Neural progenitor cell (in vitro differentiated cells): ENCODE measurements around the gene KRTAP21-3. TPM values are rescaled to one million over a fixed set of nuclear protein-coding genes. Genes with fewer than 3 reads are reported as not detected.
"Not testable (repeated sequence)": the region's sequence is repeated elsewhere in the genome, so short reads cannot be mapped to it uniquely, and the experiment has no call there.

Experiments
- DNase-seq: peaks from one replicate; pipeline ENCODE4 v3.0.0-alpha.2; 2016; ENCODE audit warnings: low spot score
- H2AFZ ChIP-seq: fragments of 200-600 bp; sonication (generic); replicated peaks from 2 replicates; pipeline ENCODE4 v1.6.1; 2016; ENCODE audit warnings: antibody characterized with exemption
- H3F3A ChIP-seq: fragments of 200-600 bp; sonication (generic); 2 replicates; pipeline ENCODE4 v1.6.1; 2016; ENCODE audit warnings: antibody characterized with exemption, low read depth
- H3K27ac ChIP-seq: fragments of 200-600 bp; sonication (generic); 2 replicates; pipeline ENCODE4 v1.5.1; 2016; ENCODE audit warnings: mild to moderate bottlenecking
- H3K27me3 ChIP-seq: fragments of 200-600 bp; sonication (generic); 2 replicates; pipeline ENCODE4 v1.6.1; 2016; ENCODE audit warnings: mild to moderate bottlenecking, moderate library complexity
- H3K36me3 ChIP-seq: fragments of 200-600 bp; sonication (generic); 2 replicates; pipeline ENCODE4 v1.5.1; 2016
- H3K4me1 ChIP-seq: fragments of 200-600 bp; sonication (generic); 2 replicates; pipeline ENCODE4 v1.6.1; 2016; ENCODE audit warnings: mixed run types
- H3K4me2 ChIP-seq: fragments of 200-600 bp; sonication (generic); 2 replicates; pipeline ENCODE4 v1.6.1; 2016
- H3K4me3 ChIP-seq: fragments of 200-600 bp; sonication (generic); 2 replicates; pipeline ENCODE4 v1.5.1; 2016
- H3K79me2 ChIP-seq: fragments of 200-600 bp; sonication (generic); 2 replicates; pipeline ENCODE4 v1.6.1; 2016; ENCODE audit warnings: low read depth
- H3K9ac ChIP-seq: fragments of 200-600 bp; sonication (generic); 2 replicates; pipeline ENCODE4 v1.6.1; 2016
- H3K9me3 ChIP-seq: fragments of 200-600 bp; sonication (generic); 2 replicates; pipeline ENCODE4 v1.5.1; 2016; ENCODE audit warnings: low read depth
- H4K20me1 ChIP-seq: fragments of 200-600 bp; sonication (generic); 2 replicates; pipeline ENCODE4 v1.6.1; 2016; ENCODE audit warnings: low read depth
- H3K27ac Mint-ChIP-seq: 3 replicates; pipeline ENCODE4 v1.8.0; 2021; ENCODE audit warnings: mixed read lengths
- H3K27me3 Mint-ChIP-seq: 2 replicates; pipeline ENCODE4 v1.8.0; 2022; ENCODE audit warnings: low read depth, mild to moderate bottlenecking, inconsistent platforms, moderate library complexity, mixed read lengths; ENCODE audit not compliant: insufficient read depth
- H3K36me3 Mint-ChIP-seq: 3 replicates; pipeline ENCODE4 v1.8.0; 2021; ENCODE audit warnings: mixed read lengths
- H3K4me1 Mint-ChIP-seq: 3 replicates; pipeline ENCODE4 v1.8.0; 2021; ENCODE audit warnings: mixed read lengths
- H3K4me3 Mint-ChIP-seq: 3 replicates; pipeline ENCODE4 v1.8.0; 2021; ENCODE audit warnings: mild to moderate bottlenecking, moderate library complexity, mixed read lengths
- H3K9me3 Mint-ChIP-seq: 3 replicates; pipeline ENCODE4 v1.8.0; 2020; ENCODE audit warnings: mixed read lengths
- EZH2 ChIP-seq: fragments of 200-600 bp; sonication (generic); IDR thresholded peaks from 2 replicates; pipeline ENCODE4 v1.6.1; 2017; ENCODE audit warnings: antibody characterized with exemption, mild to moderate bottlenecking, moderate library complexity
- EZH2phosphoT487 ChIP-seq: fragments of 200-600 bp; sonication (generic); IDR thresholded peaks from 2 replicates; pipeline ENCODE4 v1.6.1; 2017; ENCODE audit warnings: antibody characterized with exemption
- total RNA-seq: library from RNA; depleted of rRNA; stranded (reverse); fragments of >200 nt; gene quantifications from 2 replicates; pipeline ENCODE4 v1.2.3, GENCODE V29; 2015; ENCODE audit warnings: low replicate concordance
- TF ChIP-seq, protein P1 (sequence below): fragments of 200-600 bp; sonication (generic); IDR thresholded peaks from 2 replicates; pipeline ENCODE4 v1.5.1; 2017; ENCODE audit warnings: antibody characterized with exemption, mild to moderate bottlenecking

KRTAP21-3 gene, protein sequence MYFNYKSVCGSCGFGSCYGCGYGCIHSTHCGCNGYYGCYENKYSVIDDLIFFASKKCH
- not detected in 2 replicates for total RNA-seq

DNA sequence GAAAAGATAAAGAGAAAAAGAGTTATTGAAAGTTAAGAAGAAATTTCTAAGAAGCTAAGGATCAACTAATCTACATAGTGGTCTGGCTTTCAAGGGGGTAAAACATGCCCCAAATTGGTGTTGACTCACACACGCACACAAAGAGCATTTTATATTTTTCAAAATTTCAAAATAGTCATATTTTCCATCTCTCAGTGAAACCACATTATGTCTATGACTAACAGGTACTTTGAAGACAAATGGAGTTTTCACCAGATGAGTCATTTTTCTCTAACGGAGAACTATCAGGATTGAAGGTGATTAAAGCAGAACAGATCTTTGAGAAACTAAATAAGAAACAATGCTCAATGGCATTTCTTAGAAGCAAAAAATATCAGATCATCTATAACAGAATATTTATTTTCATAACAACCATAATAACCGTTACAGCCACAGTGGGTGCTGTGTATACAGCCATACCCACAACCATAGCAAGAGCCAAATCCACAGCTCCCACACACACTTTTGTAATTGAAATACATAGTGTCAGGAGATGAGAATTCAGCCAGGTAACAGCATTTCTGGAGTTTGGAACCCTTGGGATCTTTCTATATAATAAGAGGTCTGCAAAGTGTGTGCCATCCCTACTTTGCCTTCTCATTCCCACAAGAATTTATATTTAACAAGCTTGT, at the start of gene KRTAP21-3:
KRTAP21-3 (minus strand) TSS at position 539 of the 671 bp plus-strand sequence; CDS start at position 521, 18 bp downstream.
- no peak within 1 kb of the TSS for H3K27ac ChIP-seq
- Mint-ChIP-seq H3K27ac (no peak within 1 kb of the TSS), H3K36me3 (no peaks in the 10 kb centered on the region), H3K9me3 (no peaks in the 10 kb centered on the region), H3K4me1 (no peaks in the 10 kb centered on the region), H3K27me3 (peaks cover 2% of the 10 kb centered on the region), H3K4me3 (no peak within 1 kb of the TSS)
- TF ChIP-seq, protein P1, sequence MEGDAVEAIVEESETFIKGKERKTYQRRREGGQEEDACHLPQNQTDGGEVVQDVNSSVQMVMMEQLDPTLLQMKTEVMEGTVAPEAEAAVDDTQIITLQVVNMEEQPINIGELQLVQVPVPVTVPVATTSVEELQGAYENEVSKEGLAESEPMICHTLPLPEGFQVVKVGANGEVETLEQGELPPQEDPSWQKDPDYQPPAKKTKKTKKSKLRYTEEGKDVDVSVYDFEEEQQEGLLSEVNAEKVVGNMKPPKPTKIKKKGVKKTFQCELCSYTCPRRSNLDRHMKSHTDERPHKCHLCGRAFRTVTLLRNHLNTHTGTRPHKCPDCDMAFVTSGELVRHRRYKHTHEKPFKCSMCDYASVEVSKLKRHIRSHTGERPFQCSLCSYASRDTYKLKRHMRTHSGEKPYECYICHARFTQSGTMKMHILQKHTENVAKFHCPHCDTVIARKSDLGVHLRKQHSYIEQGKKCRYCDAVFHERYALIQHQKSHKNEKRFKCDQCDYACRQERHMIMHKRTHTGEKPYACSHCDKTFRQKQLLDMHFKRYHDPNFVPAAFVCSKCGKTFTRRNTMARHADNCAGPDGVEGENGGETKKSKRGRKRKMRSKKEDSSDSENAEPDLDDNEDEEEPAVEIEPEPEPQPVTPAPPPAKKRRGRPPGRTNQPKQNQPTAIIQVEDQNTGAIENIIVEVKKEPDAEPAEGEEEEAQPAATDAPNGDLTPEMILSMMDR, result no peak
- TF ChIP-seq EZH2phosphoT487 (no peak), EZH2 (no peak)
- no peak for DNase-seq
- no peaks in the 10 kb centered on the region for H3K36me3 ChIP-seq
- H2AFZ ChIP-seq, result no peak within 1 kb of the TSS
- no peaks in the 10 kb centered on the region for H3K27me3 ChIP-seq
- no peak within 1 kb of the TSS for H3K4me3 ChIP-seq
- no peak within 1 kb of the TSS for H3K9ac ChIP-seq
- no peaks in the 10 kb centered on the region for H3K79me2 ChIP-seq
- H3K4me2 ChIP-seq, result no peak within 1 kb of the TSS
- no peaks in the 10 kb centered on the region for H3K4me1 ChIP-seq
- no peaks in the 10 kb centered on the region for H3K9me3 ChIP-seq
- no peaks in the 10 kb centered on the region for H3F3A ChIP-seq
- no peaks in the 10 kb centered on the region for H4K20me1 ChIP-seq

DNA sequence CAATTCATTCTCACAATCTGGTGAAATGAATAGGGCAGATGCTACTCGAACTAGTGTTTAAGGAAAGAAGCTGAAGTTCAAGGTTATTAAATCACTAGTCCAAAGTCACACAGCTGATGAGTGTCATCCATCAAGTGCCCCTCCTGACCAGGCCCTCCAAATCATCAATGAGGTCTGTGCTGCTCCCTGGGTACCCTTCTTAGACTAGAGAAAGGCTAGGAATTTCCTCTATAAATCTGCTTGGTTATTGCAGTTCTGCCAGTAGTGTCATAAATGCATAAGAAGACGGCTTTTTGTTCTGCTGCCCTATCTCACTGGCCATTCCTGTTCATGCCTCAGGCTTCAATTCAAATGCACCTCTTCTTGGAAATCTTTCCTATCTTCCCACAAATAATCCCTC, 42.2 kb upstream of the KRTAP21-3 start:
- Histone ChIP-seq H3K4me2 (no peak overlapping the region), H3K4me1 (no peaks in the 10 kb centered on the region), H3K79me2 (no peaks in the 10 kb centered on the region), H4K20me1 (no peaks in the 10 kb centered on the region), H3K9ac (no peak overlapping the region), H2AFZ (no peak overlapping the region), H3K27me3 (no peaks in the 10 kb centered on the region), H3K27ac (no peak overlapping the region), H3K9me3 (no peaks in the 10 kb centered on the region), H3K4me3 (no peak overlapping the region), H3K36me3 (no peaks in the 10 kb centered on the region), H3F3A (no peaks in the 10 kb centered on the region)
- Mint-ChIP-seq H3K9me3 (no peaks in the 10 kb centered on the region), H3K27ac (no peak overlapping the region), H3K4me3 (no peak overlapping the region), H3K27me3 (peaks cover 2% of the 10 kb centered on the region), H3K36me3 (no peaks in the 10 kb centered on the region), H3K4me1 (no peaks in the 10 kb centered on the region)
- no peak for DNase-seq
- no peak for TF ChIP-seq EZH2
- TF ChIP-seq EZH2phosphoT487, result no peak
- TF ChIP-seq, protein P1, result no peak

DNA sequence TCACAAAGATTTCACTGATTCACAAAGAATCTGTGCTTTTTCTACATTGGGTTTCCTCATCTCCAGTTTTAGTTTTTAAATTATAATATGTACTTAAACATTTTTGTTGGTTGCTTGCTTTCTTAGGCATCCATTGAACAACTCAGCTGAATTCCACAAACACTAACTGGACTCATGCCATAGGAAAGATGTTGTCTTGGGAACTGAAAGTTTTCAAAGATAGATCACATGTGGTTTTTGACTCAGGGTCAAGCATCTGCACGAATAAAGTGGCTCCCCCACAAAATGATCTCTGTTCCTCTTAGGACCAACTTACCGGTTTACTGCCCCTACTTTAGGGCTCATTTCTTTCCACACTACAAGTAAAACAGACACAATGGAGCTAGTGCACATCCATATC, 39.7 kb upstream of the KRTAP21-3 start:
- Histone ChIP-seq H4K20me1 (no peaks in the 10 kb centered on the region), H2AFZ (no peak overlapping the region), H3K4me2 (no peak overlapping the region), H3K4me3 (no peak overlapping the region), H3K9ac (no peak overlapping the region), H3K27me3 (no peaks in the 10 kb centered on the region), H3K79me2 (no peaks in the 10 kb centered on the region), H3K36me3 (no peaks in the 10 kb centered on the region), H3K9me3 (no peaks in the 10 kb centered on the region), H3K4me1 (no peaks in the 10 kb centered on the region), H3K27ac (no peak overlapping the region), H3F3A (no peaks in the 10 kb centered on the region)
- Mint-ChIP-seq H3K27me3 (peaks cover 2% of the 10 kb centered on the region), H3K4me3 (no peak overlapping the region), H3K9me3 (no peaks in the 10 kb centered on the region), H3K27ac (no peak overlapping the region), H3K36me3 (no peaks in the 10 kb centered on the region), H3K4me1 (no peaks in the 10 kb centered on the region)
- TF ChIP-seq, protein P1, result no peak
- TF ChIP-seq EZH2phosphoT487 (no peak), EZH2 (no peak)
- DNase-seq, result no peak

DNA sequence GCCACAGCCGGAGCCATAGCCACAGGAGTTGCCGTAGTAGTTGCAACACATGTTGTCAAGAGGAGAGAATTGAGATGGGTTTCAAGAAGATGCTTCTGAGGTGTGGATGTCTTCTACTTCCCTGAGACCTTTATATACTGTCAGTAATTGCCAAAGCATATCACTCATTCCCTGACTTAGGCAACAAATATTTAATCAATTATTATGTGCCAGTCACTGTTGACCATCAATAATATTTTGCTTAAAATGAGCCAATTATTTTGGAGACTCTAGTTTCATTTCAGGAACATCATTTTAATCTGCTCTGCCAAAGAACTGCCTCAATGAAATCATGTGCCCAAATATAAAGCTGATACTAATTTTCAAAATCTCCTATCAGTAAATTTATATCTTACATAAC, 36.8 kb upstream of the KRTAP21-3 start, which contains the start of gene KRTAP21-1:
KRTAP21-1 (minus strand) TSS at position 101 of the 400 bp plus-strand sequence; CDS start at position 51, 50 bp downstream.
- H3K27me3 Mint-ChIP-seq, H3K27ac ChIP-seq, H3K27me3 ChIP-seq, H3K4me2 ChIP-seq, H3K27ac Mint-ChIP-seq, H2AFZ ChIP-seq, H3K36me3 ChIP-seq, H3K4me3 Mint-ChIP-seq, H3K36me3 Mint-ChIP-seq, H3K4me1 Mint-ChIP-seq, H3K9me3 ChIP-seq, H3K79me2 ChIP-seq, H4K20me1 ChIP-seq, H3F3A ChIP-seq, DNase-seq, H3K4me3 ChIP-seq, H3K9me3 Mint-ChIP-seq, H3K9ac ChIP-seq, H3K4me1 ChIP-seq: not testable (repeated sequence)
